SU-DHL-6 (cell line): Measurements from ENCODE around the gene RPS15.

Experiments used
- H2AFZ ChIP-seq: fragments of 200-600 bp; sonication (generic); 2 replicates; pipeline ENCODE4 v1.6.1; 2014; ENCODE audit warnings: low read depth, mild to moderate bottlenecking, moderate library complexity, mixed read lengths, antibody characterized with exemption, low read length; ENCODE audit not compliant: severe bottlenecking
- H3F3A ChIP-seq: fragments of 200-600 bp; shearing (Covaris generic); 2 replicates; pipeline ENCODE4 v1.6.0; 2016; ENCODE audit warnings: antibody characterized with exemption, mild to moderate bottlenecking; ENCODE audit not compliant: insufficient read depth
- H3K27ac ChIP-seq: fragments of 200-600 bp; sonication (generic); 2 replicates; pipeline ENCODE4 v1.5.1; 2016; ENCODE audit warnings: low read depth, mild to moderate bottlenecking, low read length, moderate library complexity, mixed read lengths
- H3K27me3 ChIP-seq: fragments of 200-600 bp; sonication (generic), shearing (Covaris generic); 2 replicates; pipeline ENCODE4 v1.6.0; 2014; ENCODE audit warnings: mild to moderate bottlenecking, low read length
- H3K36me3 ChIP-seq: fragments of 200-600 bp; sonication (generic); 2 replicates; pipeline ENCODE4 v1.6.1; 2014; ENCODE audit warnings: mild to moderate bottlenecking, low read length, mixed read lengths
- H3K4me2 ChIP-seq: fragments of 300-600, 200-600 bp; shearing (Covaris generic), sonication (generic); 2 replicates; pipeline ENCODE4 v1.6.0; 2014; ENCODE audit warnings: low read length, low read depth, mild to moderate bottlenecking; ENCODE audit not compliant: poor library complexity, severe bottlenecking
- H3K4me3 ChIP-seq: fragments of 200-600 bp; sonication (generic); 2 replicates; pipeline ENCODE4 v1.5.1; 2014; ENCODE audit warnings: antibody characterized with exemption, low read length, mild to moderate bottlenecking, mixed read lengths; ENCODE audit not compliant: insufficient read depth, poor library complexity, severe bottlenecking
- H3K79me2 ChIP-seq: fragments of 200-600 bp; sonication (generic); 2 replicates; pipeline ENCODE4 v1.6.1; 2014; ENCODE audit warnings: mild to moderate bottlenecking, low read length, moderate library complexity; ENCODE audit not compliant: insufficient read depth
- H3K9ac ChIP-seq: fragments of 200-600 bp; sonication (generic); 2 replicates; pipeline ENCODE4 v1.7.0; 2014; ENCODE audit warnings: mild to moderate bottlenecking, low read length
- H3K9me2 ChIP-seq: fragments of 200-600 bp; sonication (generic); replicated peaks from 2 replicates; pipeline ENCODE4 v1.6.1; 2014; ENCODE audit warnings: low read length; ENCODE audit not compliant: insufficient read depth
- H3K9me3 ChIP-seq: fragments of 200-600 bp; sonication (generic); 2 replicates; pipeline ENCODE4 v1.6.1; 2014; ENCODE audit warnings: low read length, mixed read lengths; ENCODE audit not compliant: insufficient read depth
- H4K20me1 ChIP-seq: fragments of 200-600 bp; sonication (generic); 2 replicates; pipeline ENCODE4 v1.6.1; 2014; ENCODE audit warnings: low read depth, mild to moderate bottlenecking, antibody characterized with exemption, low read length, moderate library complexity, mixed read lengths
- CTCF ChIP-seq: fragments of 200-600 bp; sonication (generic); IDR thresholded peaks from one replicate; pipeline ENCODE4 v1.5.1; 2017; ENCODE audit warnings: antibody characterized with exemption, mild to moderate bottlenecking, low read length, moderate library complexity; ENCODE audit not compliant: insufficient read depth, poor library complexity, severe bottlenecking
- EZH2phosphoT487 ChIP-seq: fragments of 200-600 bp; sonication (generic), shearing (Covaris generic); conservative IDR thresholded peaks from 2 replicates; pipeline ENCODE4 v1.6.1; 2018; ENCODE audit warnings: mild to moderate bottlenecking, antibody characterized with exemption, low read length, moderate library complexity, mixed read lengths

RPS15 gene

GRCh38 chr19:1441022-1441426 is 2.8 kb downstream of the RPS15 start:
- Histone ChIP-seq H4K20me1 (peaks cover 18% of the 10 kb centered on the region; the same call in 1 of the 2 replicates), H3K79me2 (peaks cover 31% of the 10 kb centered on the region), H3K36me3 (peaks cover 16% of the 10 kb centered on the region), H3F3A (peaks cover 58% of the 10 kb centered on the region), H2AFZ (no peak overlapping the region), H3K4me3 (no peak overlapping the region), H3K4me2 (no peak overlapping the region), H3K9me2 (no peaks in the 10 kb centered on the region), H3K27me3 (no peaks in the 10 kb centered on the region), H3K9me3 (no peaks in the 10 kb centered on the region), H3K9ac (no peak overlapping the region), H3K27ac (no peak overlapping the region)
- TF ChIP-seq CTCF, result no peak
- TF ChIP-seq EZH2phosphoT487, result no peak

- peaks cover 16% of the 10 kb centered on the region for H3K36me3 ChIP-seq
Measured at GRCh38 chr19:1441677-1442438, 3.7 kb downstream of the RPS15 start.

GRCh38 chr19:1445185-1445931 is 7.2 kb downstream of the RPS15 start:
- Histone ChIP-seq H2AFZ (peak overlapping the region; percentile 80), H3F3A (peaks cover 39% of the 10 kb centered on the region), H3K36me3 (peaks cover 11% of the 10 kb centered on the region), H3K4me2 (peak overlapping the region; percentile 68), H4K20me1 (peaks cover 8% of the 10 kb centered on the region; the same call in 1 of the 2 replicates), H3K9me2 (no peaks in the 10 kb centered on the region), H3K4me3 (peak overlapping the region; percentile 50), H3K27me3 (no peaks in the 10 kb centered on the region), H3K9ac (peak overlapping the region; percentile 58), H3K79me2 (peaks cover 9% of the 10 kb centered on the region; the same call in 1 of the 2 replicates), H3K27ac (peak overlapping the region; percentile 55), H3K9me3 (no peaks in the 10 kb centered on the region)
- TF ChIP-seq CTCF, result peak; percentile 75
- no peak for TF ChIP-seq EZH2phosphoT487

More at GRCh38 chr19:1441677-1442438, 3.7 kb downstream of the RPS15 start:
- H3K4me3 ChIP-seq, result no peak overlapping the region
- no peak for TF ChIP-seq EZH2phosphoT487
- no peak for TF ChIP-seq CTCF
- H3K27me3 ChIP-seq, result no peaks in the 10 kb centered on the region
- peaks cover 31% of the 10 kb centered on the region for H3K79me2 ChIP-seq
- no peaks in the 10 kb centered on the region for H3K9me3 ChIP-seq
- H3K27ac ChIP-seq, result no peak overlapping the region; the same call in 1 of the 2 replicates
- H3K9ac ChIP-seq, result no peak overlapping the region
- H2AFZ ChIP-seq, result no peak overlapping the region
- peaks cover 18% of the 10 kb centered on the region; the same call in 1 of the 2 replicates for H4K20me1 ChIP-seq
- H3K4me2 ChIP-seq, result no peak overlapping the region
- no peaks in the 10 kb centered on the region for H3K9me2 ChIP-seq
- peaks cover 52% of the 10 kb centered on the region for H3F3A ChIP-seq
